Kidney (tissue), 14 donors: ENCODE results near the gene MAIP1. TPM values are rescaled to one million over a fixed set of nuclear protein-coding genes. Genes with fewer than 3 reads are reported as not detected.

Experiments
- DNase-seq, 5 donors: peaks; one replicate each; pipeline ENCODE4 v3.0.0-alpha.2; 2013 to 2020
- FAIRE-seq: peaks from 2 replicates; lab custom pipeline; 2012; peaks lifted over from hg19 to GRCh38; lab: Jason Lieb, UNC
- H3K27ac ChIP-seq, 2 donors: one replicate each; pipeline ENCODE4 v1.7.0; 2013; ENCODE audit warnings: low read depth in 2 of 2, low read length in 2 of 2, inconsistent platforms in 1 of 2
- H3K27me3 ChIP-seq: one replicate; pipeline ENCODE4 v1.7.1; 2013; ENCODE audit warnings: low read length, inconsistent platforms; ENCODE audit not compliant: control insufficient read depth, insufficient read depth
- H3K36me3 ChIP-seq, 3 donors: one replicate each; pipeline versions ENCODE4 v1.7.0 to v1.7.1; 2013; ENCODE audit warnings: low read length in 3 of 3, control low read depth in 1 of 3, inconsistent platforms in 1 of 3; ENCODE audit not compliant: insufficient read depth in 3 of 3, control insufficient read depth in 2 of 3
- H3K4me1 ChIP-seq, 3 donors: one replicate each; pipeline versions ENCODE4 v1.7.0 to v1.7.1; 2013; ENCODE audit warnings: low read length in 3 of 3, inconsistent platforms in 1 of 3, low read depth in 1 of 3; ENCODE audit not compliant: control insufficient read depth in 2 of 3, insufficient read depth in 2 of 3
- H3K4me3 ChIP-seq, 3 donors: one replicate each; pipeline versions ENCODE4 v1.7.0 to v1.8.1; 2013; ENCODE audit warnings: low read length in 3 of 3, control low read depth in 1 of 3, inconsistent platforms in 1 of 3
- H3K9ac ChIP-seq, 3 donors: one replicate each; pipeline versions ENCODE4 v1.7.0 to v1.7.1; 2013; ENCODE audit warnings: low read length in 3 of 3, control low read depth in 1 of 3, inconsistent platforms in 1 of 3
- H3K9me3 ChIP-seq, 3 donors: one replicate each; pipeline versions ENCODE4 v1.7.0 to v1.7.1; 2013; ENCODE audit warnings: low read length in 3 of 3, control low read depth in 1 of 3, inconsistent platforms in 1 of 3; ENCODE audit not compliant: control insufficient read depth in 2 of 3, insufficient read depth in 1 of 3
- intact Hi-C: fragments of 100-400 bp; cut with DNase I; formaldehyde crosslinking; loops from one replicate; pipeline ENCODE4 v1.11.1; 2022
- polyA plus RNA-seq: library from polyadenylated mRNA; stranded (reverse); fragments of 350-450 nt; fragmentation: Illumina TruSeq; extraction: RNeasy Lipid Tissue Mini Kit (QIAGEN cat#74804); gene quantifications from one replicate; pipeline ENCODE4 v1.2.3, GENCODE V29; 2014; ENCODE audit warnings: low read depth, low replicate concordance; ENCODE audit not compliant: insufficient read depth
- total RNA-seq: library from RNA; stranded (reverse); fragmentation: NEBNext Ultra II Directional; extraction: Animal tissue kit (Norgen Biotek cat#: 25700); gene quantifications from one replicate; pipeline ENCODE4 v1.2.1, GENCODE V29; 2021
- TF ChIP-seq, protein P1 (sequence below): IDR thresholded peaks from 3 replicates; pipeline ENCODE4 v1.5.1; 2012; ENCODE audit warnings: mild to moderate bottlenecking, moderate library complexity, borderline replicate concordance; ENCODE audit not compliant: insufficient read depth; ENCODE audit errors: extremely low read depth
- donor health status: control.
- donor health status: control.
- donor health status: control.
- donor health status: control.
- donor health status: control.
- donor health status: DM: yes; HTN: yes; CAD: no.
- donor health status: Normal renal cell carcinoma (clear cell type).

The MAIP1 gene
- total and polyA plus RNA-seq, 2 donors from 2014 or later, result 16.0 to 43.1 TPM

- Histone ChIP-seq H3K9ac (no peak overlapping the region), H3K4me1 (peaks cover 0 to 2% (median 0%) of the 10 kb centered on the region in 3 donors), H3K27me3 (no peaks in the 10 kb centered on the region), H3K9me3 (no peaks in the 10 kb centered on the region), H3K27ac (no peak overlapping the region), H3K4me3 (no peak overlapping the region), H3K36me3 (peaks cover 8 to 28% (median 17%) of the 10 kb centered on the region in 3 donors)
- TF ChIP-seq, protein P1, sequence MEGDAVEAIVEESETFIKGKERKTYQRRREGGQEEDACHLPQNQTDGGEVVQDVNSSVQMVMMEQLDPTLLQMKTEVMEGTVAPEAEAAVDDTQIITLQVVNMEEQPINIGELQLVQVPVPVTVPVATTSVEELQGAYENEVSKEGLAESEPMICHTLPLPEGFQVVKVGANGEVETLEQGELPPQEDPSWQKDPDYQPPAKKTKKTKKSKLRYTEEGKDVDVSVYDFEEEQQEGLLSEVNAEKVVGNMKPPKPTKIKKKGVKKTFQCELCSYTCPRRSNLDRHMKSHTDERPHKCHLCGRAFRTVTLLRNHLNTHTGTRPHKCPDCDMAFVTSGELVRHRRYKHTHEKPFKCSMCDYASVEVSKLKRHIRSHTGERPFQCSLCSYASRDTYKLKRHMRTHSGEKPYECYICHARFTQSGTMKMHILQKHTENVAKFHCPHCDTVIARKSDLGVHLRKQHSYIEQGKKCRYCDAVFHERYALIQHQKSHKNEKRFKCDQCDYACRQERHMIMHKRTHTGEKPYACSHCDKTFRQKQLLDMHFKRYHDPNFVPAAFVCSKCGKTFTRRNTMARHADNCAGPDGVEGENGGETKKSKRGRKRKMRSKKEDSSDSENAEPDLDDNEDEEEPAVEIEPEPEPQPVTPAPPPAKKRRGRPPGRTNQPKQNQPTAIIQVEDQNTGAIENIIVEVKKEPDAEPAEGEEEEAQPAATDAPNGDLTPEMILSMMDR, result no peak
- no peak for FAIRE-seq
- intact Hi-C loops, result no loop called here
- no peak for DNase-seq
Observed at GRCh38 chr2:199946836-199947235, 8.5 kb upstream of the MAIP1 start.

DNA sequence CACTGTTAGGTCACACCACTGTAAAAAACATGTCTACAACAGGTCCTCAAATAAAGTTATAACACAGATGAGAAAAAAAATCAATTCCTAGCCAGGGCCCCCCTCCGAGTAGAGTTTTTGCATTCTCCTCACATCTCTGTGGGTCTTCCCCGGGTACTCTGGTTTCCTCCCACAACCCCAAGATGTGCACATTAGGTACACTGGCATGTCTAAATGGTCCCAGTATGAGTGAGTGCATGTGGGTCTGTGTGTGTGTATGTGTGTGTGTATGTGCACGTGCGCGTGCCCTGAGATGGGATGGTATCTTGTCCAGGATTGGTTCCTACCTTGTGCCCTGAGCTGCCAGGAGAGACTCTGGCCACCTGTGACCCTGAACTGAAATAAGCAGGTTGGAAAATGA, 5.0 kb upstream of the MAIP1 start:
- FAIRE-seq, result no peak
- Histone ChIP-seq H3K4me3 (no peak overlapping the region), H3K36me3 (peaks cover 3 to 18% (median 10%) of the 10 kb centered on the region in 3 donors), H3K9me3 (no peaks in the 10 kb centered on the region), H3K27me3 (no peaks in the 10 kb centered on the region), H3K27ac (no peak overlapping the region), H3K4me1 (peaks cover 0 to 4% (median 0%) of the 10 kb centered on the region in 3 donors), H3K9ac (no peak overlapping the region)
- intact Hi-C loops, result no loop called here
- no peak for DNase-seq
- TF ChIP-seq, protein P1, result no peak

- intact Hi-C loops, result no loop called here
- peaks cover 3 to 12% (median 9%) of the 10 kb centered on the region in 3 donors for H3K36me3 ChIP-seq
- peaks cover 0 to 4% (median 0%) of the 10 kb centered on the region in 3 donors for H3K4me1 ChIP-seq
- FAIRE-seq, result peak; percentile 54
- H3K9ac ChIP-seq, result no peak overlapping the region
- H3K27me3 ChIP-seq, result no peaks in the 10 kb centered on the region
- TF ChIP-seq, protein P1, result no peak
- no peak overlapping the region for H3K4me3 ChIP-seq
- no peaks in the 10 kb centered on the region for H3K9me3 ChIP-seq
- DNase-seq, result no peak
- no peak overlapping the region for H3K27ac ChIP-seq
Observed at GRCh38 chr2:199951023-199951422, 4.4 kb upstream of the MAIP1 start.

DNA sequence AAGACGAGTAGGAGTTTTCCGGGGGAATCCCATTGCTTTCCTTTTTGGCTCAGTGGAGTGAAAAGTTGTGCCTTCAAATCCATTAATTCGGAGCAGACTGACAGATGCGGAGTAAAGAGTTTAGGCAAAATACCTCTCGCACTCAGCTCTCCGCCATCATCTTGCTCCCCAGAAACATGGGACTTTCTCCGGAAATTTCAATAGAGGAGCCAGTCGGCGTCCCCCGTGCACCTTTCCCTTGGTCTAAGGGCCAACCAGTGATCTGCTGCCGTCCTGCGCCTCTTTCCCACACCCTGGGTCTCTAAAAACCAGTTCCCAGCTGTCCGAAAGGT, 409 bp upstream of the MAIP1 start:
- H3K36me3 ChIP-seq, result peaks cover 0 to 15% (median 11%) of the 10 kb centered on the region in 3 donors
- H3K4me3 ChIP-seq, result peak overlapping the region; percentile 94 to 100 (median 94)
- intact Hi-C loops, result no loop called here
- H3K27me3 ChIP-seq, result no peaks in the 10 kb centered on the region
- peak overlapping the region; percentile 90 to 93 for H3K27ac ChIP-seq
- DNase-seq (no peak), FAIRE-seq (no peak)
- H3K4me1 ChIP-seq, result peaks cover 0 to 11% (median 0%) of the 10 kb centered on the region in 3 donors
- TF ChIP-seq, protein P1, result no peak
- no peaks in the 10 kb centered on the region for H3K9me3 ChIP-seq
- peak overlapping the region; percentile 88 to 97 (median 90) for H3K9ac ChIP-seq
